ENCODE data around the gene NR1H2.

DNA sequence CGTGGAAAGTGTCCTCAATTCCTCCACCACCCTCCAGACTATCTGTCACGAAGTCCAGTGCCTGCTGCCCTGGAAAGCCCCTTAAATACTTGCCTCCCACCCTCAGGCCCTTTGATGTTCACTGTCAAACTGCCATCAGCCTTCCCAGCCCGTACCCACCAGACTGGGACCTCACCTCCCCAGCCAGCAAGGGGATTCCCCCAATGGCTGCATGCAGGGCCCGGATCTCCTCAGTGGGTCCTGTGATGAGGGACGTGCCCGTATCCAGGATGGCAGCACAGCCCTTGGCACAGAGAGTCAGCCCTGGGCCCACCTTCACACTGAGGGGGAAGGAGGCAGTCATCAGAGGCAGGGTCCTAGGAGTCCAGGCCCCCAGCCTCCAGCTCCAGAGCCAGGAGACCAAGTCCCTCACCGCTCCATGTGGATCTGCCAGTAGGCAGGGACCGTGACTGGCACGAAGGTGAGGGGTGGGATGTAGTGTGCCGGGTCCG is 16.9 kb upstream of the NR1H2 start:
- TF ChIP-seq, protein P1, sequence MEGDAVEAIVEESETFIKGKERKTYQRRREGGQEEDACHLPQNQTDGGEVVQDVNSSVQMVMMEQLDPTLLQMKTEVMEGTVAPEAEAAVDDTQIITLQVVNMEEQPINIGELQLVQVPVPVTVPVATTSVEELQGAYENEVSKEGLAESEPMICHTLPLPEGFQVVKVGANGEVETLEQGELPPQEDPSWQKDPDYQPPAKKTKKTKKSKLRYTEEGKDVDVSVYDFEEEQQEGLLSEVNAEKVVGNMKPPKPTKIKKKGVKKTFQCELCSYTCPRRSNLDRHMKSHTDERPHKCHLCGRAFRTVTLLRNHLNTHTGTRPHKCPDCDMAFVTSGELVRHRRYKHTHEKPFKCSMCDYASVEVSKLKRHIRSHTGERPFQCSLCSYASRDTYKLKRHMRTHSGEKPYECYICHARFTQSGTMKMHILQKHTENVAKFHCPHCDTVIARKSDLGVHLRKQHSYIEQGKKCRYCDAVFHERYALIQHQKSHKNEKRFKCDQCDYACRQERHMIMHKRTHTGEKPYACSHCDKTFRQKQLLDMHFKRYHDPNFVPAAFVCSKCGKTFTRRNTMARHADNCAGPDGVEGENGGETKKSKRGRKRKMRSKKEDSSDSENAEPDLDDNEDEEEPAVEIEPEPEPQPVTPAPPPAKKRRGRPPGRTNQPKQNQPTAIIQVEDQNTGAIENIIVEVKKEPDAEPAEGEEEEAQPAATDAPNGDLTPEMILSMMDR (conservative IDR thresholded peaks at IDR 0.05): no peak
- no peak for TF ChIP-seq ZFX (IDR thresholded peaks at IDR 0.05)

Measured in C4-2B (cell line).